Central memory CD4-positive, alpha-beta T cell (primary cell): ENCODE data around the gene OAF.

Experiments
- DNase-seq: peaks from one replicate; pipeline ENCODE4 v3.0.0; 2022

Gene OAF

DNA sequence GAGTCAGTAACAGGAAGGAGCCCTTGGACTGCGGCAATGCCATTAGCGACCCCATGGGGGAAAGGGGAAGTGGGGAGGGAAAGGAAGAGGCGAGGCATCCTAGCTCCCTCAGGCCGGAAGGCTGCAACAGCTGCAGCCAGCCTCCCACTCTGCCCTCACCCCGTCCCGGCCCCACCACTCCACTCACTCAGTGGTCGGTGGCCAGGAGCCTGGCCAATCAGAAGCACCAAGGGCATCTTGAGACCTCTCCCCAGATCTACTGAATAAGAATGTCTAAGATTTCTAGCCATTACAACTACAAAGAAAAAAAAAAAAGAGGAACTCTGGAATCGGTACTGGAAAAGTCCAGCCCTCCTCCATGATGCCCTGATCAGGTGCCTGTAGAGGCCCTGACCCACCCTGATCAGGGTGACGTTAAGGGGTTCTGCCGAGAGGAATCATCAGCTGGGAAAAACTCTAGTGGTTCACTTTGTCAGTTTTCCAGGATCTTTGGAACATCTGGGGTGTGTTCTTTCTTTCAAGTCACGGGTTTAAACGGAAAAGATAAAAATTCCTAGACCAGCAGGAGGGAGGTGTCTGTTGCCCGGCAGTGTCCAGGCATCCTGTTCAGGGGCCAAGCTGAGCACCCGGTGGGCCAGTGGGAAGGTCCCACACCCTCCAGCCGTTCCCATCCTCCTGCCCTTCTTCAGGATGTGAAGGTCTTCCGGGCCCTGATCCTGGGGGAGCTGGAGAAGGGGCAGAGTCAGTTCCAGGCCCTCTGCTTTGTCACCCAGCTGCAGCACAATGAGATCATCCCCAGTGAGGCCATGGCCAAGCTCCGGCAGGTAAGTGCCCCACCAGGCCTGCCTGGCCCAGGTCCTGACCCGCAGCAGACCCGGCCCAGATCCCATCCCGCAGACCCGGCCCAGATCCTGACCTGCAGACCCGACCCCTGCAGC, 14.4 kb downstream of the OAF start:
- DNase-seq, result no peak

DNA sequence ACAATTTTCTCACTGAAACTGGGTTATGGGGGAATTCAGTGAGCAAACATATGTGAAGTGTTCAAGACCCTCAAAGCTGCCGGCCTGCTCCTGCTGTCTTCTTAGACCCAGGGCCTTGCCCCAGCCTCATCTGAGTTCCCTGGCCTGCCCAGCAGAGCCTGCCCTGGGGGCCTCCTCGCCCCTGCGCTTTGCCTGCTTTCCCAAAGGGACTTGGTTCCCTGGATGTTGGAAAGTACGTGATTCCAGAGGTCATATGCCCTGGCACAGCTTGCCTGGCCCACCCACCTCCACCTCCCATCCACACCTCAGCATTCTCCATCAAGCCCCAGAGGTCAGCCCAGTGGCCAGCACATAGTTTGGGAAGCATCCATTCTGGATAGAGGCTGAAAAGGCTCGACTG, 15.4 kb downstream of the OAF start:
- no peak for DNase-seq

DNA sequence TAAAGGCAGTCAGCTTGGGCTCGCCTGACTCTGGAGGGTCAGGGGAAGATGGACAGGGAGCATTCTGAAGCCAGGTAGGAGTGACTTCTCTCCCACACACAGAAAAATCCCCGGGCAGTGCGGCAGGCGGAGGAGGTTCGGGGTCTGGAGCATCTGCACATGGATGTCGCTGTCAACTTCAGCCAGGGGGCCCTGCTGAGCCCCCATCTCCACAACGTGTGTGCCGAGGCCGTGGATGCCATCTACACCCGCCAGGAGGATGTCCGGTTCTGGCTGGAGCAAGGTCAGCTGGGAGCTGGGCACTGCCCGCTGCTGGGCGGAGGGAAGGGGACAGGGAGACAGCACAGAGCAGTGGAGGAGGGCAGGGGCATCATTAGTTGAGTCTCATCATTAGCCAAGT, 15.9 kb downstream of the OAF start:
- no peak for DNase-seq

DNA sequence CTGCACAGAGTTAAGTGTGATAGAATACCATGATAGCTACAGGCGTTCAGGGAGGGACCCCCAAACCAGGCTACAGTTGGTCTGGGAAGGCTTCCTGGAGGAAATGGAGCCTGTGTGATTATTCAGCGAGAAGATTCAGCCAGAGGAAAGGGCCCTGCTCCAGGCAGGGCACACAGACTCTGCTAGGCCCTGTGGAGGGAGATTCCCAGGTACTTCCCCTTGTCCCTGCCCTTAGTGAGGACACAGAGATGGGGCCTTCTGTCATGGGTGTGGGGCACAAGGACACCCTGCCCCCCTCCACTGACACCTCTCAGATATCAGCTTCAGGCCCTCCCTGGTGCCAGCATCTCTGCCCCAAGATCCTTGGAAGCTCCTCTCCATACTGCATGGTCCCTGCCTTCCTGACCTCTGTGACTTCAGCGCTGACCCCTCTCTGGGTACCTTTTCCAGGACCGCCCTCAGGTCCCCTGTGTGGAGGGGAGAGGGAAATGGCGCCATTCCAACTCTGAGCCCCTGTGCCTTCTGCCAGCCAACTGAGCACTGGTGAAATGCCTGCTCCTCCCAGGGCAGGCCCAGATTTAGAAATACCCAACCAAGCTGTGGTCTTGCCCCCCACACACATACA, 16.5 kb downstream of the OAF start:
- DNase-seq, result no peak

DNA sequence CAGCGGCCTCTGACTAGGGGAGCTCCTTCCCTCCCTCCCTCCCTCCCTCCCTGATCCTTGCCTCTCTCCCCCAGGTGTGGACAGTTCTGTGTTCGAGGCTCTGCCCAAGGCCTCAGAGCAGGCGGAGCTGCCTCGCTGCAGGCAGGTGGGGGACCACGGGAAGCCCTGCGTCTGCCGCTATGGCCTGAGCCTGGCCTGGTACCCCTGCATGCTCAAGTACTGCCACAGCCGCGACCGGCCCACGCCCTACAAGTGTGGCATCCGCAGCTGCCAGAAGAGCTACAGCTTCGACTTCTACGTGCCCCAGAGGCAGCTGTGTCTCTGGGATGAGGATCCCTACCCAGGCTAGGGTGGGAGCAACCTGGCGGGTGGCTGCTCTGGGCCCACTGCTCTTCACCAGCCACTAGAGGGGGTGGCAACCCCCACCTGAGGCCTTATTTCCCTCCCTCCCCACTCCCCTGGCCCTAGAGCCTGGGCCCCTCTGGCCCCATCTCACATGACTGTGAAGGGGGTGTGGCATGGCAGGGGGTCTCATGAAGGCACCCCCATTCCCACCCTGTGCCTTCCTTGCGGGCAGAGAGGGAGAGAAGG, 18.1 kb downstream of the OAF start:
- DNase-seq, result no peak

DNA sequence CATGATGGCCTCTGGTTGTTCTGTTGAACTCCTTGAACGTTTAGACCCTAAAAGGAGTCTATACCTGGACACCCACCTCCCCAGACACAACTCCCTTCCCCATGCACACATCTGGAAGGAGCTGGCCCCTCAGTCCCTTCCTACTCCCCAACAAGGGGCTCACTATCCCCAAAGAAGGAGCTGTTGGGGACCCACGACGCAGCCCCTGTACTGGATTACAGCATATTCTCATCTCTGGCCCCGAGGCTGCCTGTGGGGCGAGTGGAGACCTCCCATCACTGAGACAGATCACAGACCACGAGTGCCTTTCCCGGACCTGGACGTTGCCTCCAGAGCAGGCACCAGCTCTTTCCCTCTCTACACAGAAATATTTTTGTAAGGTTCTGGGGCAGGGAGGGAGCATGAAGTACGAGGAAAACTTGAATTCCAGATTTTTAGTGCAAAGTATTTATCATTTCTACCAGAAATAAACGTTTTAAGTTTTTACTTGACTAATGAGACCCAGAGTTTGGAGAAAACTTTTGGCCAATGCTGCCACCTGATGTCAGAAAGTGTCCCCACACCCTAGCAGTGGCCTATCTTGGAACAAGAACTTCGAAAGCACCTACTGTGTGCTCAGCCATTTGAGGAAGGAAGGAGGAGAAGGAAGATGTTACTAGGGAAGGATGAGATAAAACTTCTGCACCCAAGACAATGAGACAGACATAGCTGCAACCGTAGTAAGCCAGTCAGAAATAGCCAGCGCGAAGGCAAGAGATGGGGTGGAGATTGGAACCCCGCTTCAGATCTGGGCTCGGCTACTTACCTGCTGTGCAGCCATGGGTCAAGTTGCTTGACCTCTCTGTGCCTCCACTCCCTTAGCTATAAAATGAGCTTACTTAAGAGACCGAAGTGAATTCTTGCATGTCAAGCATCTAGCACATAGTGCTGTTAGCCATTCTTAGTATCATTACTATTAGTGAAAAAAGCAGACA, 18.9 kb downstream of the OAF start:
- no peak for DNase-seq

DNA sequence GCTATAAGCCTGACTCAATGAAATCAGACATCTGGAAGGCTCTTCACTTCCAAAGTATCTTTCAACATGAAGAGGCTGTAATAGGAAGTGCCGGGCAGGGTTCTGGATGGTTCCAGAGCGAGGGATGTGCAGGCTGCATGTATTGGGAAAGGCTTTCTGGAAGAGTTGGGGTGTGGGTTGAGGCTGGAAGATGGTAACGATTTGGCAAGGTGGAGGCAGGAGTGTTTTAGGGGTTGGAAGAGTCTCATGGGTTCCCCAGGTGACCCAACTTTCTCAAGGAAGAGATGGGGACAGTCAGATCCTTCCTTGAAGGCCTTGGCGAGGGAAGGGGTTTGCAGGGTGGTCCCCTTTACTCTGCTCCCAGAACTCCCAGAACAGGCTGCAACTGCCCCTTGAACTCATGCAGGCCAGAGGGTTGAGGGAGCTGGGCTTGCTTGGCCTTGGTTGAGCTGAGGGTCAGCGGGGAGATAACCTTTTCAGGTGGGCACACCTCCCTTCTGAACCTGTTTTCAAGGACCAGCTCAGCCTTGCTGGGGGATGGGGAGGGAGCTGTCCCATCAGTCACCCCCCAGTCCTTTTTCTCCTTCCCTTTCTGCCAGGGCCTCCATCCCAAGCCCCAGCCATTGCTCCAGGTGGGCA, 19.7 kb downstream of the OAF start:
- DNase-seq, result no peak

DNA sequence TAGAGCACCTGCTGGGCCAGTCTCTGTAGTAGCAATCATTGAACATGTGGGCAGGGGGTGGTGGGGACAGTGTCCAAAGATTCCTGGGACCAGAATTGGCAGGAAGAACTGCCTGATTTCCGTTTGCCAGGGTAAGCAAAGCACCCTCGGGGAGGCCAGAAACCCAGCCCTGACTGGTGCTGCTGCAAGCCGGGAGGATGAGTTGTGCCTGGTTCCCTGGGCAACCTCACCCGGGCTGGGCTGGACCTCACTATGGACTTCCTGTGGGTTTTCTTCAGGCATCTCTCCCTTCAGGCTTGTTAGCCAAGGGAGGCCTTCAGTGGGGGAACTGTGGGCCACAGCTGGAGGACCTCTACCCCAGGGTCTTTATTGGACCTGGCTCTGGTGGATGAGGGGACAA, 21.1 kb downstream of the OAF start:
- no peak for DNase-seq

DNA sequence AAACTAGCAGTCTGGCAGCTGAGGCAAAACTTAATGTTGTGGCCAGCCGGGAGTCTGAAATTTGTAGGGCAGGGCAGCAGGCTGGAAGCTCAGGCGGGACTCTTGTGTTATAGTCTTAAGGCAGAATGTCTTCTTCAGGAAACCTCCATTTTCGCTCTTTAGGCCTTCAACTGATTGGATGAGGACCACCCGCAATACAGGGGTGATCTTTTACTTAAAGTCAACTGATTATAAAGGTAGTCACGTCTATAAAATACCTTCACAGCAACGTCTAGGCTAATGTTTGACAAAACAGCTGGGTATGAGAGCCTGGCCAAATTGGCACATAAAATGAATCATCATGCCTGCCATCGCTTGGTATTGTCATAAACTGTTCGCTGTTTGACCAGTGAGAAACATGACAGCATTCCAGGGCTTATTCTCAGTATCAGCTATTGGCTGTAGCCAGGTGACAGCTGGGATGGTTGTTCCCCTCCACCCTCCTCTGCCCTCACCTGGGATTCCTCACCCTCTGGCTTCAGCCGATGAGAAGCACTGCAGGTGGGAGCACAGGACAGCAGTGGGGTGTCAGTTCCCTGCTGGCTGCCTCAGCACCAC, 22.5 kb downstream of the OAF start:
- no peak for DNase-seq

DNA sequence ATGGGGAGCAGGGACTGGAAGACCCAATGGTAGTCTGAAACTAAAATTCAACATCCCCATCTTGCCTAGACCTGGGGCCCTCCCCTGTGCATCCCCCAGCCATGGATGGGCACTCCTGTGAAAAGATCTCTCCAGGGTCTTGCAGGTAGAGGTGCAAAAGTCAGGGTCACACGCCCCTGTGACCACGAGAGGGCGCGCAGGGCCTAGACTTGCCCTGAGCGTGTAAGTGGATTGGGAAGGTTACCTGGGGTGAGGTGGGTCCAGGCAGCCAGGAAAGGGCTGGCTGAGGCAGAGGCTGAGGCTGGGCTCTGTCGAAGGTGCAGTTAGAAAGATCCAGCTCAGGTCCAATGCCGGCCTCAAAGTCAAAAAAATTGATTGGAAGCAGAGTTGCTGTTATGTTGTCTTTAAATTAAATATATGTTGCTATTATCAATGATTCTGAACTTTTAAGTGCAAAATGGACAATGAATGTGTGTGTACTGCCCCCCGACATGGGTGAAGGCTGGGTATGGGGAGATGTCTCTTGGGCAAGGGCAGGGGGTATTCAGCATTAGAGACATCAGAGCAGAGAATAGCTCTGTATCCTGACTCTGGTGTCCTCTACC, 24.3 kb downstream of the OAF start:
- DNase-seq, result peak; percentile 16

DNA sequence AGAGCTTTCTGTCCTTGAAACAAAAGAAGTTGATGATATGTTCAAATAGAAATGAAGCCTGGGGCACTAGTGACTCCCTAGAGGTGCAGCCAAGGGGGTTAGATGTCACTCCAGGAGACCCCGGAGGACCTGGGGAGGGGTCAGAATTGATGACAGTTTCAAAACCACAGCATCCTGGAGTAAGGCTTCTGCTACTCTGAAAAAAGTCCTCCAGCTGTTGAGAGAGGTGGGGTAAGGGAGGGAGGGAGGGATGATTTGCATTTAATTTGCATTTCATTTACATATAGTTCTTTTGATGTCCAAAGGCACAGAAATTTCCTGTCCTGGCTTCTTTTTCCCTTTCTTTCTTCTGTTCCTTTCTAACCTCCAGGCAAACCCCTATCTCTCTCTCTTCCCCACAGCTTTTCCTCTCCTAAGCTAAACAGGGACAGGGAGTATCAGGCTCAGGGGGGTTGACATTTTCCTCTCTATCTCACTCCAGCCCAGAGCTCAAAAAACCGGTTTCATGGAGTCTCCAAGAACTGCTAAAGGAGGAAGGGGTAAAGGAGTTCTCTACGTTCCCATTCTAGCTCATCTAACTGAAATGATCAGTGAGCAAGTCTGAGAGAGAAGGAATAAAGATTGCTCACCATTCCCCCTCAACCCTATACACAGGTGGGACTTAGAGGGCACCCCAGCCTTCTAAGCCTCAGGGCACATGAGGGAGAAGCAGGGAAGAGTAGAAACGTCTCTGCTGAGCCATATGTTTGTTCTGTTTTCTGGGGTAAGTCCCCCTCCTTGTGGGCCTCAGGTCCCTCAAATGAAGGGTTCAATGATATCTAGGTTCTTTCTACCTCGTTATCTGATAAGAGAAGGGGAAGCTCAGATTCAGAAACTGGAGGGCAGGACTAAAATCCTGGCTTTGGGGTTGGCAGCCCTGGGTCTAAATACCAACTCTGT, 25.6 kb downstream of the OAF start:
- no peak for DNase-seq

DNA sequence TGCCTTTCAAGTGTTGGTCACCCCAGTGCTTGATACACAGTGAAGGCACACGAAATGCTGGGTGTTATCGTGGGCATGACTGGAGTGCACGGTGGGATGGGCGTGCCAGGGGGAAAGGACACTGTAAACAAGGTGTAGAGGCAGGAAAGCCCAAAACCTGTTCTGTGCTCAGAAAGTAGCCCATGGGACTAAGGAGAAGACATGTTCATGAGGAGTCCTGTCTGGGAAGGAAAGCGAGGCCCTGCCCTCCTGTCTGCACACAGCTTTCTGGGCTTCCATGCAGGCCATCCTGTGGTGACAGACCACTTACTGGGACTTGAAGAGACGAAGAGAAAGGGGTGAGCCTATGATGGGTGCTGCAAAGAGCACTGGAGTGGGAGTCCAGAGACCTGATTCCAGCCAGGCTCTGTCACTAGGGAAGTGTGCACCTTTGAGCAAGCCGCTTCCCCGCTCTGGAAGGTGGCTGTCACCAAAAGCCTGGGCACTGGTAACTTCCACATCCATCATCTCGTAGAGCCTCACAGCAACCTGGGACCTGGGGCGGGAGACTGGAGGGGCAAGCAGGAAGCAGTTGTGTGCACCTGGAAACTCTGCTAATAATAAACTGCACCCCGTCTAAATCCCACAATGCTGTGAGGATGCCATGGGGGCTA, 28.3 kb downstream of the OAF start:
- no peak for DNase-seq

DNA sequence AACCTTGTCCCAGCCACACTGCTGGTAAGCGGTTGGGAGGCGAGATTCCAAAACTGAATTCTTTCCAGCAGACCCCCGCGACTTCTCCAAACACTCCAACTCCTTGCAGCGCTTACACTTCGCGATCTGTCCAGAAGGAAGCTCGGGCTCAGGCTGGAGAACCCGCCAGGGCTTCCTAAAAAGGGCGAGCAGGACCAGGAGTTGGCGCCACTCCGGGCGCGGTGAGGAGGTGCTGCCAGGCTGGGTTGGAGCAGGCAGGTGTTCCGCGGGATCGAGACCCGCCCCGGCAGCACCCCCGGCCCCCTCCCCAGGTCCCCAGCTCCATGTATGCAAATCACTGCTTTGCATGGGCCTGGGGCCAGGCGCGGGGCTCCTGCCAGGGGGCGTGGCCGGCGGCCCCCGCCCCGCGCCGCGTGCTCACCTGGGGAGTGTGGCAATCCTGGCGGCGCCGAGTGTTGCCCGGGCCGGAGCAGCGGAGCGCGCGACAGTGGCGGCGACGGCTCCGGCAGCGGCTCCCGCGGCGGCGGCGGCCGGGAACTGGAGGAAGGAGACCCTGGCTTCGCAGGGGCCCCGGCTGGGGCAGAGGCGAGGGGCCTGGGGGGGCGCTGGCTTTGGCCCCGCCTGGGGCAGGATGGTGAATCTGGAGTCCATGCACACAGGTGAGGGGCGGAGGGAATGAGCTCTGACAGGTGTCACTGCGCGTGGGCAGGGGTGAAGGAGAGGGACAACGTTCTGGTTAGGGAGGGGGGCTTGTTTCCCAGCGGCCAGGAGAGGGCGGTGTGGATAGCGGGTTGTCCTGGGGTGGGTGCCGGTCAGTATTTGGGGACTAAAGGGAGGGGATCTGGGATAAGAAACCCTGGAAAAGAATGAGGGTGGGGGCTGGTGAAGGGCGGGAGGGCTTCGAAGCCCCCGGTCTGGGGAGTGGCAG, 29.1 kb downstream of the OAF start, which contains the start of gene POU2F3:
Gene POU2F3, plus strand, starts transcription at position 428 of the 928 bp plus-strand sequence. Its CDS starts 204 bp downstream, at position 632.
- DNase-seq, result no peak

DNA sequence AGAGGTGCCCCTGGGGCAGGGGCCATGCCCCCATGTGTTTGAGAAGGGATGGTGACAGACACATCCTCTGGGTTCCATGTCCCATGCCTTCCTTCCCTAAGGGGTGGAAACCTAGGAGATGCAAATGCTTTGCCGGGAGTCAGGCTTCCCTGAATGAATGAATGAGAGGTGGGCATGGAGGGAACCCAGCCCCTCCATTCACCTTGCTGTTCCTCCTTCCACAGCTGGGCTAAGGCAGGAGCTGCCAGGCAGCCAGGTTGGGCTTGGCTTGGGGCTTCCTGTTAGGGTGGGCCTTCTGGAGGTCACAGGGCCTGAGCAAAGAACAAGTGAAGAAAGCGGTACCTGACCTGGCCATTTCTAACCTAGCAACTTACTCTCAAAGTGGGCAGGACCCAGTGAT, 30.0 kb downstream of the OAF start:
- DNase-seq, result no peak

DNA sequence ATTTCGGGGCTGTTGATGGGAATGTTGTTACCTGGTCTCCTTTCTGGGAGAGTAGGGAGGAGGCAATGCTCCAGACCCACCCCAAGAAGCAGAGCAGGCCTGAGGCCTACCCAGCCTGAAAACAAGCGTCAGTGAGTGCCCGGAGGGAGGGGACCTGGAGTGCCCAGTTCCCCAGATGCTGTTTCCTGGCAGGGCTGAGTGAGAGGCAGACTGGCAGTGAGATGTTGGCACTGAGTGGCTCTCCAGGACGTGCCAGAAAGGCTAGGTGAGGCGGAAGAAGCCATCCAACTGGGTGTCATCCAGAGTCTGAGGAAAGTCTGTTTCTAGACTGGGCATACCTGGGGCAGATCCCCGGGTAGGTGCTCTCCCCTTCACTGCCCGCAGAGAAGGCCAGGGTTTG, 30.4 kb downstream of the OAF start:
- no peak for DNase-seq

DNA sequence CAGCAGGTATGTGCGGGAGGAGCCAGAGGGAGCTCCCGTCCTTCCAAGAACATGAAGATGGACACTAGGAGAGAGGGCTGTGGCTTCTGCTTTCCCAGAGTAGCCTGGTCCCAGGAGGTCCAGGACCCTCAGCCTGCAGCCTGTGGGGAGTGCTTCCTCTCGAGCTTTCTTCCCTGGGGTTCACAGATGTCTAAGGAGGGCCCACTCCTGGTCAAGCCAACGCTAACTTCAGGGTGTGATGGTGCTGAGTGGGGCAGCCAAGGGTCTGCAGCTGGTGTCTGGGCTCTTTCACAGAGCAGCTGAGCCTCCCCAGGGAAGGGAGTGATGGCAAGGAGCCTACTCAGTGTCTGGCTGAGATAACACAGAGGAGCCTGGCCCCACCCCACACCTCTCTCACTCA, 32.4 kb downstream of the OAF start:
- no peak for DNase-seq

DNA sequence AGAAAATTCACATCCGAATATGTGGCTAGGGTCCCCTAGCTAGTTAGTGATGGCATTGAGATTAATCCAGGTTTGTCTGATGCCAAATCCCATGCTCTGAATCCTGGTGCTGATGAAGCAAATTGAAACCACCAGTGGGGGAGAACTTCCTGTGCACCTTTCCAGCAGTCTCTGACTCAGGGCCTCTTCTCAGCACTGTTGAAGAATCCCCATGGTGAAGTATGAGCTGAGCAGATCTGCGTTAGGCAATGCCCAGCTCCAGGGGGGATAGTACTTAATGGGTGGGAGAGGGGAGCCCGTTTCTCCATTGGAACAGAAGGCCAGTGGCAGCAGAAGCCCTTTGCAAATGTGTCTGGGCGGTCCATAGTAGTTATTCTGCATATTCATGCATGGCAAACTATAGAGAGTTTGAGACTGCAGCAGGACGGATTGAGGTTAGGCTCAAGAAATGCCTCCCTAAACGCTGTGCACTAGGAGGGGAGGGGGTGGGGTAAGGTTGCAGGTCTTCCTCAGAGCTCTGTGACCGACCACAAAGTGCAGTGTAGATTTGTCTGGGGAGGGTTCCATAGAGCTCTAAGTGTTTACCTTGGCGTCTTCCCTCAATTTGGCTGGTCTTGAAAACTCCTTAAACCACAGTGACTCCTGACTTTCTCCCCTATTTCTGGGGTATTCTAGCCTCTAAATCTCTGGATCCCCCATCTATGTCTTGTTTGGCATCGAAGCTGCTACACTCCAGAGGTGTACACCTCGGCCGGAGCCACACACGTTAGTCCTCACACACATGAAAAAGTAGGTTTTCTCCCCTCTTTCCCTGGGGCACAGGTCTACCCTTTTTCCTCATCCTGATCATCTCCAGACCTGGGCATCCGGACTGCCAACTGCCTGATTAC, 33.9 kb downstream of the OAF start:
- no peak for DNase-seq
